Activated CD8-positive, alpha-beta memory T cell treated with anti-CD3 and anti-CD28 coated beads for 48 hours (primary cell): ENCODE measurements around the gene GPSM1.
"Not testable (repeated sequence)": the region's sequence is repeated elsewhere in the genome, so short reads cannot be mapped to it uniquely, and the experiment has no call there.

Experiments used
- DNase-seq, 3 experiments: peaks; one replicate each; pipeline ENCODE4 v3.0.0-alpha.2; 2020; ENCODE audit warnings: low read depth in 2 of 3, low spot score in 2 of 3

GPSM1 gene

GRCh38 chr9:136317695-136318094, 9.6 kb upstream of the GPSM1 start:
- no peak for DNase-seq

GRCh38 chr9:136318111-136318775, 9.1 kb upstream of the GPSM1 start:
- no peak for DNase-seq

- DNase-seq, result no peak
Measured at GRCh38 chr9:136318776-136319241, 8.5 kb upstream of the GPSM1 start.

- DNase-seq, result not testable (repeated sequence)
Measured at GRCh38 chr9:136319244-136319643, 8.1 kb upstream of the GPSM1 start.

- not testable (repeated sequence) for DNase-seq
Measured at GRCh38 chr9:136319955-136320354, 7.4 kb upstream of the GPSM1 start.

- DNase-seq, result not testable (repeated sequence)
Measured at GRCh38 chr9:136320972-136321371, 6.4 kb upstream of the GPSM1 start.

- no peak for DNase-seq
Measured at GRCh38 chr9:136321561-136321960, 5.8 kb upstream of the GPSM1 start.

- no peak for DNase-seq
Measured at GRCh38 chr9:136322756-136323330, 4.5 kb upstream of the GPSM1 start.

GRCh38 chr9:136323371-136323789, 4.0 kb upstream of the GPSM1 start:
- no peak for DNase-seq

GRCh38 chr9:136324501-136325300, 2.6 kb upstream of the GPSM1 start:
- no peak for DNase-seq

- DNase-seq, result no peak
Measured at GRCh38 chr9:136325358-136325757, 2.0 kb upstream of the GPSM1 start.

- DNase-seq, result no peak
Measured at GRCh38 chr9:136326061-136326760, 1.1 kb upstream of the GPSM1 start.

GRCh38 chr9:136326761-136327303, 507 bp upstream of the GPSM1 start:
- DNase-seq, result no peak

- no peak for DNase-seq
Measured at GRCh38 chr9:136328011-136328621, 777 bp downstream of the GPSM1 start.

GRCh38 chr9:136328622-136329041, 1.3 kb downstream of the GPSM1 start:
- no peak for DNase-seq

- DNase-seq, result no peak
Measured at GRCh38 chr9:136329211-136329627, 1.9 kb downstream of the GPSM1 start.

- DNase-seq, result no peak
Measured at GRCh38 chr9:136329636-136330405, 2.5 kb downstream of the GPSM1 start.

GRCh38 chr9:136330406-136330990, 3.2 kb downstream of the GPSM1 start:
- no peak for DNase-seq

GRCh38 chr9:136331030-136331429, 3.7 kb downstream of the GPSM1 start:
- DNase-seq, result no peak
